Right ventricle myocardium inferior (tissue), 1 donor: ENCODE measurements around the gene NOS2. TPM values are rescaled to one million over a fixed set of nuclear protein-coding genes. Genes with fewer than 3 reads are reported as not detected.
"Not testable (repeated sequence)": the region's sequence is repeated elsewhere in the genome, so short reads cannot be mapped to it uniquely, and the experiment has no call there.

Source experiments
- ATAC-seq: fragments of 200-7000 bp; cut with Tn5 transposase; one replicate; pipeline ENCODE4 v1.9.1; 2020; ENCODE audit warnings: mild to moderate bottlenecking, moderate library complexity
- DNase-seq: peaks from one replicate; pipeline ENCODE4 v3.0.0; 2021; ENCODE audit errors: missing footprints
- intact Hi-C: fragments of 100-400 bp; cut with DNase I; formaldehyde crosslinking; loops from one replicate; pipeline ENCODE4 v1.11.0; 2022
- long read RNA-seq: library from polyadenylated mRNA; unstranded; transcript quantifications from one replicate; pipeline ENCODE4 v2.0.0, GENCODE V29; 2021
- total RNA-seq: library from RNA; stranded (reverse); fragmentation: NEBNext Ultra II Directional; extraction: Animal tissue kit (Norgen Biotek cat#: 25700); gene quantifications from one replicate; pipeline ENCODE4 v1.2.1, GENCODE V29; 2021
- donor health status: DM: no; HTN: yes; CAD: no; lungs with severe emphysema.

NOS2 gene
- total RNA-seq, result 0.22 TPM
- long read RNA-seq, partial matches to known transcripts, result 0 of 3 reads
- long read RNA-seq, other reads (novel, unspliced or antisense), result 0 of 3 reads

DNA sequence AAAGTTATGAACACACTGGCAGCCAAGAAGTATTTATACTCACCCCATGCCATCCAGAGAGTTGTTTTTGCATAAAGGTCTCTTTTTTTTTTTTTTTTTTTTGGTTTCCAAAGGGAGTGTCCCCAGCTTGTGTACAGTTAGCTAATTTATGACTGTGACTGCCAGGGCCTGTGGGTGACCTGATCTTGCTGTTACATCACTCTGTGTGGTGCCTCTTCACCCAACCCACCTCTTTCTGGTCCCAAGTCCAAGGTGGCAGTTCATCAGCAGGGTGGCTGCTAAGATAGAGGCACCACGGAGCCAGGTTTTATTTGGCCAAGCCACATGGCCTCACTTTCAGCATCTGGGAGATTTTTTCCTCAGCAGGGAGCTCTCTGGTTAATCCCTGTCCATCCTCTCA is at the start of gene NOS2:
TSS of gene NOS2 (minus strand) at position 8 of the 400 bp plus-strand sequence. CDS start 1,720 bp downstream, outside the sequence.
- DNase-seq, result no peak
- intact Hi-C loops, result no loop called here
- ATAC-seq, result no peak

DNA sequence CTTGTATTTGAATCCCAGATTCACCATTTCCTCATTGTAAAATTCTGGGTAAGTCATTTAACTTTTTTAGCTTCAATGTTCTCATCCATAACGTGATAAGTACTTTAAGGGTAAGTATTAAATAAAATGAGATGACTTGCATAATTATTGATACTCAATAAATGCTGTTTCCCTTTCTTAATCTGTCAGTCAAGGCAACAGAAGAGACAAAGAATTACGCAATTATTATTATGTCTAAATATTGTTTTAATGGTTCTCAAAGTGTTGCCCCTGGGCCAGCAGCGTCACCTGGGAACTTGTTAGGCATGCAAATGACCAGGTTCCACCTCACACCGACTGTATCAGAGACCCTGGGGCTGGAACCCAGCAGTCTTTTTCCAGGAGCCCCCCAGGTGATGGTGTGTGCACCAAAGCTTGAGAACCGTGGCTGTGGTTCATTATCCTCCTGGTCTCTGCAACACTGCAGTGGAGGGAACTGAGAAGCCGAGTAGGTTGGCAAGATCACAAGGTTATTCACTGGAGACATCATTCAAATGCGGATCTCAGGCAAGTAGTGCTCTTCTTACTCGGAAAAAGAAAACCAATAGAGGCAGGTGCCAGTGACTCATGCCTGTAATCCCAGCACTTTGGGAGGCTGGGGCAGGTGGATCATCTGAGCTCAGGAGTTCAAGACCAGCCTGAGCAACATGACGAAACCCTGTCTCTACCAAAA is 49.3 kb upstream of the NOS2 start:
- intact Hi-C loops, result no loop called here
- DNase-seq, result no peak
- no peak for ATAC-seq

DNA sequence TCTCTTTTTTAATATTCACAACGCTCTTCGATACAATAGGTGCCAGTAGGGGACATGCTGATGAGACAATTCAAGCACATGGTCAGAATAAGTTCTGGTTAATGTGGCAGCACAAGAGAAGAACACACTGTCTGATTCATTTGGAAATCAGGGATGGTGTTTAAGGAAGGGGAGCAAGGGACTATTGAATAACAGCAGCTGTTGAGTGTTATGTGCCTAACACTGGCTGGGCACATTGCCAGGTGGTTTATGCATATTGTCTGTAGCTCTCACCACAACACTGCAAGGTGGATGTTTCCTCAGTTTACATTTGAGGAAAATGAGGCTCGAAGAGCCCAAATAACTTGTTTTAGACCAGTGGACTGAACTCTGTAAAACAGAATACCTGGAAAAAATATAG is 48.6 kb upstream of the NOS2 start:
- DNase-seq, result peak; percentile 48
- no peak for ATAC-seq
- intact Hi-C loops, result no loop called here

DNA sequence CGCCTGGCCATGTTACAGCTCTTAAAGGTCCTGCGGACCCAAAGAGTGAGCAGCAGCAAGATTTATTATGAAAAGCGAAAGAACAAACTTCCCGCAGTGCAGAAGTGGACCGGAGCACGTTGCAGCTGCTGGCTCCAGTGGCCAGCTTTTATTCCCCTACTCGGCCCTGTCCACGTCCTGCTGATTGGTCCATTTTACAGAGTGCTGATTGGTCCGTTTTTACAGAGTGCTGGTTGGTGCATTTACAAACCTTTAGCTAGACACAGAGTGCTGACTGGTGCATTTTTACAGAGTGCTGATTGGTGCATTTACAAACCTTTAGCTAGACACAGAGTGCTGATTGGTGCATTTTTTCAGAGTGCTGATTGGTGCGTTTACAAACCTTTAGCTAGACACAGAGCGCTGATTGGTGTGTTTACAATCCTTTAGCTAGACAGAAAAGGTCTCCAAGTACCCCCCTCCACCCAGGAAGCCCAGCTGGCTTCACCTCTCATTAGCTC is 46.5 kb upstream of the NOS2 start:
- intact Hi-C loops, DNase-seq, ATAC-seq: not testable (repeated sequence)

DNA sequence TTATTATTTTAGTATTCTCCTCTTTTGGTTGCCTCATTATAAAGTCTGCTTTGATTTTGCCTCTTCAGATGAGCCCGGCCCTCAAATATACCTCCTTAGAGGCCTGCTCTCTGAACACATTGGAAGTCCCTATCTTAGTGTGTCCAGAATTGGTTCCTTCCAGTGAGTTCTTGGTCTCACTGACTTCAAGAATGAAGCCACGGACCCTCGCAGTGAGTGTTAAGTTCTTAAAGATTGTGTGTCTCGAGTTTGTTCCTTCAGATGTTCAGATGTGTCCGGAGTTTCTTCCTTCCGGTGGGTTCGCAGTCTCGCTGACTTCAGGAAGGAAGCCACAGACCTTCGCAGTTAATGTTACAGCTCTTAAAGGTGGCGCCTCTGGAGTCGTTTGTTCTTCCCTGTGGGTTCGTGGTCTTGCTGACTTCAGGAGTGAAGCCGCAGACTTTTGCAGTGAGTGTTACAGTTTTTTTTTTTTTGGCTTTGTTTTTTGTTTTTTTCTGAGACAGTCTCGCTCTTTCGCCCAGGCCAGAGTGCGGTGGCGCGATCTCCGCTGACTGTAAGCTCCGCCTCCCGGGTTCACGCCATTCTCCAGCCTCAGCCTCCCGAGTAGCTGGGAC is 45.8 kb upstream of the NOS2 start:
- DNase-seq (peak; percentile 45), ATAC-seq (no peak)
- intact Hi-C loops, result no loop called here

DNA sequence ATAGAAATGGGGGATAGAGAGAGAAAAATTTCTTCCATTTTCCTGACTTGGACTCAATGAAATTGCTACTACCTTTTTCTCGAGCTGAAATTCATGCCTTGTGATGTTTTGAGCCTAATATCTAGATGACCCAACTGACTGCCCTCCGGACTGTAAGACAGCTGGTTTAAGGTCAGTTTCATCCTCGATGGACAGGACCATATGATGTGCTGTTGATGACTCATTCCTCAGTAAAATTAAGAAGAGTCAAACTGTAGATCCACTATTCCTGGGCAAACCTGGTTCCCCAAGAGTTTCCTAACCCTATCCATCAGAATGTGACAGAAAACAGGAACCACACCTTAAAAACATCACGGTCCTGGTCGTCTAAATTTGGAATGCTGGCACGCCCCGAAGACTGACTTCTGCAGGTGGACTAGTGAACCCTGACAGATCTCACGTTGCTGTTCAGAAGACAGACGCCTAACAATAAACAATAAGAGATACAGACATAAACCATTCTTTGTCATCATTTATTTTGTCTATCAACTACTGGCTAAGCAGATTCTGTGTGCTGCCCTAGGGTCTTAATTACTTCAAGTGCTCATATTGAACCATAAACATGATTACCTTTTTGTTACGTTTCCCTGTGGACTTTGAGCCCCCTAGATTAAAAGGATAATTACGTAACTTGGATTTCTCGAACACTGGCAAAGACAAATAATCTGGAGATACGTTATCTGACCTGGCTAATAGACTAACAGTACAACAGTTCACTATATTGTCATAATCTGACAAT is 45.1 kb upstream of the NOS2 start:
- DNase-seq (no peak), ATAC-seq (no peak)
- intact Hi-C loops, result no loop called here

DNA sequence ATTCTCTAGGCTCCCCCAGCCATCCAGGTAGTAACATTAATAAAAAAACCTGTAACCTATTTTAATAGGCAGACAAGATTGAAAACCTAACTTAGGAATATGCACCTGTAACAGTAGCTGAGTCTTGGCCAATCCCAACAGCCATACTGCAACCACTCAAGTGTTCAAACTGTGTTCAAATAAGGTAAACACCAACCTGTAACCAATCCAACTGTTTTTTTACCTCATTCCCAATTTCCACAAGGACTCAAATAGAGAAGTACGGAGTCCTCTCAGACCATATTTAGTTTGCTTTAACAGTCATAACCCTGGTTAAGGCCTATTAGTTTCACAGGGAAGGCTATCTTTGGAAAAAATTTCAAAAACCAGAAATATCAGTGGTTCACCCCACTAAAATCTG is 40.4 kb upstream of the NOS2 start:
- DNase-seq (no peak), ATAC-seq (no peak)
- intact Hi-C loops, result no loop called here

DNA sequence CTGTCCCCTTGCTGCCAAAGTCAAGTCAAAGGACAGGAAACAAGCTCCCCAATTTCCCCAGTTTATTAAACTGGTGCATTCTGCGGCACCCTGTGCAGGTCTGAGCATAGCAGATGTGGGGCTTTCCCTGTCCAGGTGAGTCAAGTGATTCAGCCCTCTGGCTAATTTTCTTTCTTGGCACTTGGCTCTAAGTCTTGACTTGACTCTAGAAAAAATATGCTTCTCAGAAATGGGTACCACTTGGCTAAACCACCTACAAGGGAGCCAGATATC is 40.0 kb upstream of the NOS2 start:
- ATAC-seq, intact Hi-C loops, DNase-seq: not testable (repeated sequence)

DNA sequence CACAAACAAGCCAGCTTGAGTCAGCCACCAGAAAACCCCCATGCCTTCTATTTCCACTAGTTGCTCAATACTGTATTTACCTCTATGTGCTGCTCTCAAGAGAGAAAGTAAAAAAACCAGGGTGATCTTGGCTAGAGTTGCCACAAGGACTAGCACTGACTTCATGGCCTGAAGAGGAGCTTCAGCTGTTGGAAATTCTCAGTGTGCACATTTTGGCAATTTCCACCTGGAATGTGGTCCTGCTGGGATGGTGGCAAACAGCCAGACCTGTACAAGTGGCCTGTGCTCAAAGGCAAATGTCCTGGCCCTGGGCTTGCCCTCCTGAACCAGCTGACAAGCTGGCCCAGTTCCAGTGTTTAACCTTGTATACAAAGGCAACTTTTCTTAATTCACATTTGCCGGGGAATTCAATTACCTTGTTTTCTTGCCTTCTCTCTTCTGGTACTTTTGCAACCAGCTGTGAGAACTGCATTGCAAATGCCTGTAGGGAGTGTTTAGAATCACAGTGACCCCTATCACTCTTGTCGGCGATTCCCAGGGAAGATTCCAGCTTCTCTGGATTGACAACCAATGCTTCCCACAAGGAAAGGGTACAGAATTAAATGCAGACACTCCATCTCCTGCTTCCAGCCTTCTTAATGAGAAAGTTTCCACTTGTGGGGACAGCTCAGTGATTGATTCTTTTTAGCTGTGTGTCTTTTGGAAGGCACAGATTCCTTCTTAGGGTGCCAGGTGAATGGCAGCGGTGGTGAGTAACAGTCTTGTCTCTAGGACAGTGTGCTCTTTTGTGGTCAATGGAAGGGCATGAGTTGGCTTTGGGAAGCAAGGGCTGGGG is 39.5 kb upstream of the NOS2 start:
- DNase-seq, intact Hi-C loops: not testable (repeated sequence)
- ATAC-seq, result peak; percentile 72

DNA sequence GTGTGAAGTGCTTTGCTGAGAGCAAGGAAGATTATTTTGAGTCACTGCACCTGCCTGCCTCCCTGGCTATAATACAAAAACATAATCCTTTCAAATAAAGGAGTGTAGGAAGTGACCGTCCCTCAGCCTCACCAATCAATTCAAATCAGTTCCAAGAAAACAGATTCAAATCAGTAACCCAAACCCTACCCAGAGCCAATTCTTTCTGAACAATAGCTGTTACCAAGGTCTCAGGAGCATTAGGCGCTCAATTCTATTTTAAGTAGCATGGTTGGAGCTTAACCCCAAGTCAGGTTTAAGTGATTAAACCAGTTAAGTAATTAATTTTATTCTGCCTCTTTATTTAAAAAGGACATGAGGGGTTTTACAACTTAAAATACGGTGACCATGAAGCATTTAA is 38.3 kb upstream of the NOS2 start:
- ATAC-seq, intact Hi-C loops, DNase-seq: not testable (repeated sequence)

DNA sequence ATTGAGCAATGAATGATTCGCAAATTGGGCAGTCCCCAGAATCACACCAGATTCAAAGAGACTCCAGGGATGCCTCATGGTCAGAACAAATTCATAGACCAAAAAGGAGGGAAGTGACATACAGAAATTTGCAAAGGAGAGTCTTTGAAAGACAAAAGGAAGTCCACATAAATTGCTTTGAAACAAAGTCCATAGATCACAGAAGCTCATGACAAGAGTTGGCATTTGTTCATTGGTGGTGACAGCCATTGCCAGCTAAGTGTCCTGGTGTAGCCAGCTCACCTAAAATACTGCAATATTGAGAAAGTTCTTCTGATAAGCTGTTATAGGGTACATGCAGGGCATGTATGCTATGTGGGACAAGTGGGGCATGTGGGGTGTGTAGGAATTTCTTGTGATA is 37.4 kb upstream of the NOS2 start:
- DNase-seq, ATAC-seq, intact Hi-C loops: not testable (repeated sequence)

DNA sequence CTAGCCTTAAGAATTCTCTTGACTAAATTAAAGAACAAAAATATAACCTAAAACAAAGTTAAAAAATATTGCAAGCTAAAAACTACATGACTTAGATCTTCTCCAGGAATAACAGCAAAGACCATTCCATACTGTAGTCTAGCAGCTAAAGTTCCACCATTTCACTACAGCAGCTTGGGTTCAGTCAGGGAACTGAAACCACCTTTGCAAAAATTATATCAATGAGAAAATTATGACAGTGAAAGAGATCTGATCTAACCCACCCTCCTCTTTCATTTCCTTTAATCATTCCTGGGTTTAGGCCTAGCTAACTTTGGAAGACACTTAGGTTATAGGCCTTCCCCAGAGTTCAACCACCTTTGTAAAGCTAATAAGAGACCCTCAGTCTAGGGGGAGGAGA is 36.3 kb upstream of the NOS2 start:
- no peak for DNase-seq
- no peak for ATAC-seq
- intact Hi-C loops, result no loop called here

DNA sequence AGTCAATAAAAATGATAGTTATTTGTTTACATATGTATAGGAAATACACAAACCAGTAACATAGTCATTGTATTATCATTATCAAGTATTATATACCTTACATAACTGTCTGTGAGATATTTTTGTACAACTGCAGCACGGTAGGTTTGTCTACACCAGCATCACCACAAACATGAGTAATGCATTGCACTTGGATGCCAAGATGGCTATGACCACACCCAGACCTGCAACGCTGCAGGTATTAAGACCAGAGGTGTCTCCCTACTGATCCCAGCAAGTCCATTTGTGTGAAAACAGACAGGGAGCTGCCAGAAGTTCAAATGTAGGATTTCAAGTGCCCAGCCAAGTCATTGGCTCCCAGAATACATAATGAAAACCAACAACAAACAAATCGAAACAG is 34.2 kb upstream of the NOS2 start:
- DNase-seq (no peak), ATAC-seq (no peak)
- intact Hi-C loops, result no loop called here

DNA sequence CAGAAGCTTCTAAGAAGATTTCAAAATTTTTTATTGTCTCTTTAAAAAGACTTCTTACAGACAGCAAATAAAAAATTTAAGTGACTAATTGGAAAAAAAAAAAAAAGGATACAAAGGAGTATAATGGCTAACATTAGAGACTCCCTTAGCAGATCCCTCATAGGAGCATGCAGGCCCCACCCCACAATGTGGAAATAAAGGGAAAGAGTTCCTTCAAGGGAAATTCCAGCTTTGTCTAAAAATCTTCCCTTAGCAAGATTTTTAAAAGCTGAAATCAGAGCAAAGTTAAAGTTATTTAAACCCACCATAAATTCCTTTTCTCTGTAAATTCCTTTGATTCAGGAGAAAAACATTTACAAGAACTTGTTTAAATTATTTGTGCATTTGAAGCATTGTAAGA is 32.5 kb upstream of the NOS2 start:
- DNase-seq (no peak), ATAC-seq (no peak)
- intact Hi-C loops, result no loop called here

DNA sequence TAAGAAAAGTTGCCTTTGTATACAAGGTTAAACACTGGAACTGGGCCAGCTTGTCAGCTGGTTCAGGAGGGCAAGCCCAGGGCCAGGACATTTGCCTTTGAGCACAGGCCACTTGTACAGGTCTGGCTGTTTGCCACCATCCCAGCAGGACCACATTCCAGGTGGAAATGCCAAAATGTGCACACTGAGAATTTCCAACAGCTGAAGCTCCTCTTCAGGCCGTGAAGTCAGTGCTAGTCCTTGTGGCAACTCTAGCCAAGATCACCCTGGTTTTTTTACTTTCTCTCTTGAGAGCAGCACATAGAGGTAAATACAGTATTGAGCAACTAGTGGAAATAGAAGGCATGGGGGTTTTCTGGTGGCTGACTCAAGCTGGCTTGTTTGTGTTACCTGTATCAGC is 29.6 kb upstream of the NOS2 start:
- intact Hi-C loops, DNase-seq: not testable (repeated sequence)
- ATAC-seq, result peak; percentile 57

DNA sequence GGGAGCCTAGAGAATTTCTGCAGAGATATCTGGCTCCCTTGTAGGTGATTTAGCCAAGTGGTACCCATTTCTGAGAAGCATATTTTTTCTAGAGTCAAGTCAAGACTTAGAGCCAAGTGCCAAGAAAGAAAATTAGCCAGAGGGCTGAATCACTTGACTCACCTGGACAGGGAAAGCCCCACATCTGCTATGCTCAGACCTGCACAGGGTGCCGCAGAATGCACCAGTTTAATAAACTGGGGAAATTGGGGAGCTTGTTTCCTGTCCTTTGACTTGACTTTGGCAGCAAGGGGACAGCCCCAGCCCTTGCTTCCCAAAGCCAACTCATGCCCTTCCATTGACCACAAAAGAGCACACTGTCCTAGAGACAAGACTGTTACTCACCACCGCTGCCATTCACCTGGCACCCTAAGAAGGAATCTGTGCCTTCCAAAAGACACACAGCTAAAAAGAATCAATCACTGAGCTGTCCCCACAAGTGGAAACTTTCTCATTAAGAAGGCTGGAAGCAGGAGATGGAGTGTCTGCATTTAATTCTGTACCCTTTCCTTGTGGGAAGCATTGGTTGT is 28.9 kb upstream of the NOS2 start:
- ATAC-seq, DNase-seq, intact Hi-C loops: not testable (repeated sequence)

DNA sequence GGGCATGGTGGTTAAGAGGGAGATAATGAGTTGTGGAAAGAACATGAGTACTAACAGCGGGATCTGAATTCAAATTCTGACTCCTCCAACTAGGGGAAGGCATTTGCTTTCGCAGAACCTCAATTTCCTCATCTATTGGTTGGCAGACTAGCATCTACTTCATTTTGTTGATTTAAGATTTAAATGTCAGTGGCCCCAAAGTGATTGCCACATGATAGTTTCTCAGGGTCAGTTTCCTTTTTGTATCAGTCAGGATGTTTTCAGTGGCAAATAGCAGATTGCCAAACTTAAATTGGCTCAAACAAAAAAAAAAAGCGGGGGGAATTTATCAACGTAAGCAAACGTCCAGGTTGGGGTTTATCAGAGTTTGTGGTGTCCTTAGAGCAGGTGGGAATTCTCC is 25.1 kb upstream of the NOS2 start:
- DNase-seq (no peak), ATAC-seq (no peak)
- intact Hi-C loops, result no loop called here

DNA sequence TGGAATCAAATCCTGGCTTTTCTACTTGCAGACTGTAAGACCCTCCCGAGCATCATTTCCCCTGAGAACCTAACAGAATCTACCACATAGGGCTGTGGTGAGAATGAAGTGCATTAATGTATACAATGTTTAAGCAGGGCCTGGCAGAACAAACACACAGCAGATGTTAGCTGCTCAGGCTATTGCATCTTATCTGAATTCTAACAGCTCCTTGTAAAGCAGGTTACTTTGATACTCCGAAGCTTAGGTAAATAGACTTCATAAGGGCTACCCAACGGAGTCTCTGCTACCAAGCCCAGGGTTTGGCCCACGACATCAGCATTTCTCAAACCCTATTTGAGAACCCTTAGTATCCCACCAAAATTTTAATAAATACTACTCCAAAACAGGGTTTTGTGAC is 24.4 kb upstream of the NOS2 start:
- DNase-seq (no peak), ATAC-seq (no peak)
- intact Hi-C loops, result no loop called here
